Globus pallidus (tissue), 1 donor: ENCODE results near the gene KMT2E.

Experiments
- DNase-seq: peaks from one replicate; pipeline ENCODE4 v3.0.0-alpha.2; 2015; ENCODE audit warnings: low spot score

The KMT2E gene

GRCh38 chr7:105009667-105010503, 4.1 kb upstream of the KMT2E start:
- no peak for DNase-seq

GRCh38 chr7:105010504-105011130, 3.4 kb upstream of the KMT2E start:
- DNase-seq: no peak

- peak; percentile 48 for DNase-seq
Measured at GRCh38 chr7:105011141-105011830, 2.7 kb upstream of the KMT2E start.

- no peak for DNase-seq
Measured at GRCh38 chr7:105011831-105012502, 2.0 kb upstream of the KMT2E start.

GRCh38 chr7:105012503-105013220, 1.3 kb upstream of the KMT2E start:
- peak; percentile 99 for DNase-seq

GRCh38 chr7:105013221-105013815, 687 bp upstream of the KMT2E start:
- DNase-seq: peak; percentile 98

GRCh38 chr7:105014693-105015389, 836 bp downstream of the KMT2E start:
- peak; percentile 79 for DNase-seq

GRCh38 chr7:105015390-105015965, 1.5 kb downstream of the KMT2E start:
- peak; percentile 66 for DNase-seq

GRCh38 chr7:105016068-105016708, 2.2 kb downstream of the KMT2E start:
- DNase-seq: no peak

- no peak for DNase-seq
Measured at GRCh38 chr7:105016709-105017656, 3.0 kb downstream of the KMT2E start.

GRCh38 chr7:105017657-105018365, 3.8 kb downstream of the KMT2E start:
- DNase-seq: no peak

GRCh38 chr7:105019269-105019668, 5.3 kb downstream of the KMT2E start:
- no peak for DNase-seq

- DNase-seq: no peak
Measured at GRCh38 chr7:105020926-105021325, 6.9 kb downstream of the KMT2E start.

GRCh38 chr7:105021352-105021751, 7.3 kb downstream of the KMT2E start:
- DNase-seq: no peak

GRCh38 chr7:105021967-105022366, 8.0 kb downstream of the KMT2E start:
- DNase-seq: no peak

GRCh38 chr7:105022458-105022857, 8.5 kb downstream of the KMT2E start:
- DNase-seq: no peak

GRCh38 chr7:105024734-105025133, 10.7 kb downstream of the KMT2E start:
- DNase-seq: no peak

- DNase-seq: no peak
Measured at GRCh38 chr7:105026750-105027149, 12.7 kb downstream of the KMT2E start.
